GM19463 (cell line): ENCODE measurements around the gene STRIP2.
"Not testable (repeated sequence)": the region's sequence is repeated elsewhere in the genome, so short reads cannot be mapped to it uniquely, and the experiment has no call there.

Experiments
- ATAC-seq: cut with Tn5 transposase; IDR thresholded peaks from one replicate; pipeline ENCODE4 v1.9.1; 2021; ENCODE audit warnings: mild to moderate bottlenecking, moderate library complexity; ENCODE audit not compliant: unreplicated experiment

STRIP2 gene

DNA sequence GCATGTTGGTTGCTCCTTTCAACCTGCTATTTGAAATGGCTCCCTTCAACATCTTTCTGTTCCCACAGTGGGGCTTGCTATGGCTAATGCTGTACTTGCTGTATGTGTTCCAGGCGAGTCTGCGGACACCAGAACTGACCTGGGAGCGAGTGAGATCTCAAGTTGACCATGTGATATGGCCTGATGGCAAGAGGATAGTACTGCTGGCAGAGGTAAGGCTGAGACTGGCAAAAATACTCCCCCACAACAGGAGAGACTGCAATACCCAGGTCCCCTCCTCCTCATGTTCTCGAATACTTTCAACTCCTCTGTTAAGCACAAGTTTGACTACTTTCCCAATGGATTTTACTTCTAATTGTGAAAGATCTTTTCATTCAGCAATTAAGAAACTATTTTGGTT lies 11.5 kb upstream of the STRIP2 start:
- no peak for ATAC-seq

DNA sequence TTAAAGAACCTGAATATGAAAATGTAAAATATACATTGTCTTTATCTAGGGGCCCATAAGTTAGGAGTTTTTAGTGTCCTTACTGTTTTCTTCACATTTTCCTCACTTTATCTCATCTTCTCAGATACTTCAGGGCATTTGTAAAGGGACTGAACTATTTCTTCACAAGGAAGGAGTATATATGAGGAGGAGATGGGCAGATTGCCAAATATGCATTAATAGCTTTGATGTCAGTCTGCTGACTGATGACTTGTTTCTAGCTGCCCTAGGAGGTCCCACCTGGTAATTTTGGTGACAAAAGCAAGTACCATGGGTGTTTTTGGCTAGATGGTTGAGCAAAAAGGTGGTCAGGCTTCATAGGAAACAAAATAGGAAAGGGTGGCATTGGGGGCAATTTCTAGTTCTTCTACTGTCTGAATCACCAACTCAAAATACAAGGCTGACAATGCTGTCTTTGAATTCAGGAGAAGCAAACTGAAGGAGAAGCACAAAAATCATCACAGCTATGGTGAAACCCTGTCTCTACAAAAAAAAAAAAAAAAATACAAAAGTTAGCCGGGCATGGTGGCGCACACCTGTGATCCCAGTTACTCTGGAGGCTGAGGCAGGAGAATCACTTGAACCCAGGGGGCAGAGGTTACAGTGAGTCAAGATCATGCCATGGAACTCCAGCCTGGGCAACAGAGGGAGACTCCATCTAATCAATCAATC lies 10.4 kb upstream of the STRIP2 start:
- ATAC-seq = no peak

DNA sequence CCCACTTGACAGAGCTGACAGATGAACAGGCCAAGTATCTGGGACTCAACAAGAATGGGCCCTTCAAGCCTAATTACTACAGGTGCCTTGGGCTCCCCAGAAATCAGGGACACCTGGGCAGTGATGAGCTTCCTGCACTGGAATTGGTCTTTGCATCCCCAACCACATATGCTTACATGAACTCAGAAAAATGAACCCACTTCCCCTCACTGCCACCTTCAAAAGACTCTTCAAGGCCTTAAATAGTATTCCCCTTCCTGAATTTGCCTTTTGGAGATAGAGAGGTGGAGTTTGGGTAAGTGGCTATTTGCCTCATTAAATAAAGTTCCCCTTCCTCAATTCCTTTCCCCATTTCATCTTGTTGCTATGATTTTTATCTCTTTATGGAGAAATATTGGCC lies 7.8 kb upstream of the STRIP2 start:
- ATAC-seq = no peak

DNA sequence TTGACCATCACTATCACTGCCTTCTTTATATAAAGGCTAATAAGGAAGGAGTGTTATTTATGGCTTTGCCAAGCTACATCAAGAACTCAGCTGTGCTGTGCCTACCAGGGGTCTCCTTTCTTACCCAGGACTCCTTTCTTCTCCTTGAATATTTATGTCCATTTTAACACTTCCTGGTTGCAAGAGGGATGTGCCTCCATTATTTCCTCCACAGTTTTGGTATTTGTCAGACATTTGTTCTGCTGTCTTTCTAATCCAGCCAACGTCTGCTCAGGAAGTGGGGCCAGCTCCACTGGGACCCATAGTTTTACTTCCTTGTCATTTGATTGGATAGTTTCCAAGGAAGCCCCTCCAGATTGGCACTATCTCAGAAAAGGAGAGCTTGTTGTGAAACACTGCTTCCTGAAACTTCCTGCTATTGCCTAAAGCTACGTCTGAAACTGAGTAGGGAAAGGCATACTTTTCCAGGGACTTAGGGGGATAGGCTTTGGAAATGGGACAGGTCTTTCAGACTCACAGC lies 6.6 kb upstream of the STRIP2 start:
- no peak for ATAC-seq

DNA sequence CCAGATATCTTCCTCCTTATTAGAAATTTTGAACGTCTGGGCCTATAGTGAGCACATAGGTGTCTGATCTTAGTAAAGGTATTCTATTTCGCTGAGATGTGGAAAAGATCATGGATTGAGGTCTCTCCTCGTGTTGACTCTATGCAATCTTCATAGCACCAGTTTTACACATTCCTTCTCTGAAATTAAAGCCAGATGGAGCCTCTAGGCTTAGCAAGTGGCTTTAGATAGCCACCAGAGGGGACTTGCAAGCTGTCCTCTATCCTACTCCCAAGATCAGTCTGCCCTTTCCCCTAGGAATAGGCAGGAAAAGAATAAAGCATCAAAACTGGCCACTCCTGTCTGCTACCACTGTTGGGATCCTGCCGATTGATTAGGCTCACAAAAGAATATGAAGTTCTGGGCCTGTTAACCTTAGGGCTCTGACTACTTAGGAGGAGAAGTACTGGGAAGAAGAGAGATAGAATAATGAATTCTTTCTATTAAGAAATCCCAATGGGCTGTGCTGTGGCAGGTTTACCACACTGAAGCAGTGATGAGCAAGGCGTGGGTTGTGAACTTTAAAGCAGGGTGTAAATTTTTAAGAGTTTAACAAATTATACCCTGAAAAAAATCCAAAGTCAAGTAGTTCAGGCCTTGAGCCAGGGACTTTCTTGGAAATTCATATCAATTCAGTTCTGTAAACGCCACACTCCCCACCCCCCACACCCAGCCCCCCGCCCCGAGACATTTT lies 2.2 kb upstream of the STRIP2 start:
- ATAC-seq = no peak

DNA sequence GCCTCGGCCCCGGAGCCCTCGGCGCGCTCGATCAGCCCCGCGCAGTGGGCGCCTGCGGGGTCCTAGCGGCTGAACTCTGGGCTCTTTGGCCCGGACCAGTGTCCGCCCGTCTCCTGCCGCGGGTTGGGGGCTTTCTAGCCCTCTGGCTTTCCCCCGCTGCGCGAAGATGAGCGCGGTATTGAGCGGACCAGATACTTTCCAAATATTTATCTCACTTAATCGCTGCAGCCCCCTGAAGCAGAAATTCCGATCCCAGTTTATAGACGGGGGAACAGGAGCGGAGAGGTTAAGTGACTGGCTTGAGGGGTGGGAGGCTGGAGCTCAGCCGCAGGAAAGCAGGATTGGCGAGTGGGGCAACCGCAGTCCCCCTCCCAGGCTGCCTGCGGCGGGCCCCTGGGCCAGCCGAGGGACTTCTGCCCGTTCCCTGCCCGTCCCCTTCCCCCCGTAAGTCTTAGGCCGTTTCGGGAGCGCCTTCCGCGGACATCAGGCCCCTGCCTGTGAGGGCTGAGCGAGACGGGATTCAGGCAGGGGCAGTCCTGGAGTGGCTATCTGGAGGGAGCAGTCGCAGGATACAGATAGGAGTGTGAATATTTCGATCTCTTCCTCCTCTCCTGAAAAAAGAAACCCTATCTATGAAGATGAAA lies 565 bp downstream of the STRIP2 start:
- ATAC-seq = no peak

DNA sequence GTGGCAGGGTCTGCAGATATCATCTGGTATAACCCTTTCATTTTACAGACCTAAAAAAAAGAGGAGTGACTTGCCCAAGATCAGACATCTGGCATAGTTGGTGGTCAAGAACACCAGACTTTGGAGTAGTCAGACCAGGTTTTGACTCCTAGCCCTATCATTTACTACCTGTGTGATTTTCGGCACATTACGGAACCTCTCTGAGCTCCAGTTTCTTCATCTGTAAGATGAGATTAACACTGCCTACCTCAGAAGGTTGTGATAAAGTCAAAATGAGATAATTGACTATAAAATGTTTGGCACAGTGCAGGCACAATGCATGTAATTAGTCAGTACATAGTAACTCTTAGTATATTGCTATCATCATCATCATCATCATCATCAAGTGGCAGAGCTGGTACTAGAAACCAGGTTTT lies 1.2 kb downstream of the STRIP2 start:
- ATAC-seq = no peak

DNA sequence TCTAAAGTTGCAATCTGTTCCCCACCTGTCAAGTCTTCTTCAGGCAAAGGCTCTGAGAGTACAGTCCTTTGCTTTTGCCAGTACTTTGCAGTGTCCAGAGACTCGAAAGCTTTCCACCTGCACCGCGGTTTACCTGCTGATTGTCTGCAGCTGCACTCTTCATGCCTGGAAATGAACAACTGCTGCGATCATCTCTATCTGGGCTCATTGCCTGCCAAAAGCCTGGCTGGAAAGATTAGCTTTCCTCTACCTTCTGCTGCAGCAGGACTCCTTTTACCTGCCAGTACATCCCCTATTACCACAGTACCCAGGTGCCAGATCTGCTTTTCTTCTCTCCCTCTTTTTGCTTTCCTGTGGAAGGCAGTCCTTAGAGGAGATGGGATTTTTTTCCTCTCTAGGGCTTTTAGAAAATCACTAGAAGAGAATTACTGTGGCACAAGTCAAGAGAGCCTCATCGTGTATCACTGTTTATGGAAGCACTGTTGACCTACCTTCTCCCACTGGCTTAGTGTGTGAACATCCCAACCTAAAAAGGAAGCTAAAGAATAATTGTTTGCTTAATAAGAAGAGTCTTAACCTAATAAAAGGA lies 2.2 kb downstream of the STRIP2 start:
- ATAC-seq = no peak

DNA sequence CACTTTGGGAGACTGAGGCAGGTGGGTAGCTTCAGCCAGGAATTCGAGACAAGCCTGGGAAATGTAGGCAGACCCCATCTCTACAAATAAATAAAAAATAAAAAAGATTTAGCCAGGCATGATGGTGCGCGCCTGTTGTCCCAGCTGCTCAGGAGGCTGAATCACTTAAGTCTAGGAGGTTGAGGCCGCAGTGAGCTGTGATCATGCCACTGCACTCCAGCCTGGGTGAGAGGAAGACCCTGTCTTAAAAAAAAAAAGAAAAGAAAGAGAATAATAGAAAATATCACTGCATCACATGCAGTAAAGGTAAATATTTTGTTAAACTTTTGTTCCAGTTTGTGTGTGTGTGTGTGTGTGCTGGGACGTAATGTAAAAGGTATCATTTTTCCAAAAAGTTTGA lies 3.0 kb downstream of the STRIP2 start:
- ATAC-seq = no peak

DNA sequence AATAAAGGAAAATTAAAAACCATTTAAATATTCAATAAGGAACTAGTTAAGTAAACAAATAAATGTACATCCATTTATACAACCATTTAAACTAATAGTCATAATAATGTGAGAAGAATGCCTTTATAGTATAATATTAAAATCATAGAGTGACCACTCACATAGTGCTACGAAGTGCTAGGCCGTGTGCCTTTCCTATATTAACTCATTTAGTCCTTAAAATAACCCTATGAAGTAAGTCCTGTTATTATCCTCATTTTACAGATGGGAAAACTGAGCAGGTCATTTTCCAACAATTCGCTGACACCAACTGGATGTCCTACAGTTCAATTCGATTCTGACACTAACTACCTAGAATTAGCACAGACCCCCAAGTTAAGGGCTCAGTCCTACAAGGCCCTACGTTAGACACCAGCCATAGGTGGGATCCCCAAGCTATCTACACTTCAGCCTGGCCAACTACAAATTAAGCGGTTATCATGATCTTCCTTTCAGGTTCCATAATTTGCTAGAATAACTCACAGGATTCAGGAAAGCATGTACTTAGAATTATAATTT lies 4.1 kb downstream of the STRIP2 start:
- ATAC-seq = no peak

DNA sequence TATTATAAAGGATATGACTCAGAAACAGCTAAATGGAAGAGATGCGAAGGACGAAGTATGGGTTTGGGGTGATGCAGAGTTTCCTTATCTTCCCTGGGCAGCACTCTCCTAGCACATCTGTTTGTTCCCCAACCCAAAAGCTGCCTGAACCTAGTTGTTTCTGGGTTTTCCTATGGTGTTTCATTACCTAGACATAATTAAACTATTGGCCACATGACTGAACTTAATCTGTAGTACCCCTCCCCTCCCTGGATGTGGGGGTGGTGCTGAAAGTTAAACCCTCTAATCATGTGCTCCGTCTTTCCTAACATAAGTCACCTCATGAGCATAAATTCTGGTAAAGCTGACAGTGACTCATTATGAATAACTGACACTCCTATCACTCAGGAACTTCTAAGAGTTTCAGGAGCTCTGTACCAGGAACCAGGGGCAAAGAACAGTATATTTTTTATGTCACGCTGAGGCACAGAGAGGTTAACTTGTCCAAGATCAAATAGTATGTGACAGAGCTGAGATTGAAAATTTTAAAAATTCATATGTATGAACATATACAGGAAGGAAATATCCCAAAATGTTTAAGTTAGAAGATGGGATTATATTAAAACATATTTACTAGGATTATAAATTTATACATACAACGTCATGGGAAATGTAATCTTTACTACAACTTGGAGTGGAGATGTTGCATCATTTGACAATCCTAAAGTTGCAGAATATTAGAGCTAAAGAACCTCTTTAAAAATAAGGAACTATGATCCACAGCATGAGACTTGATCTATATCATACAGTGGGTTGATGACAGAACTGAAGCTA lies 4.8 kb downstream of the STRIP2 start:
- no peak for ATAC-seq

DNA sequence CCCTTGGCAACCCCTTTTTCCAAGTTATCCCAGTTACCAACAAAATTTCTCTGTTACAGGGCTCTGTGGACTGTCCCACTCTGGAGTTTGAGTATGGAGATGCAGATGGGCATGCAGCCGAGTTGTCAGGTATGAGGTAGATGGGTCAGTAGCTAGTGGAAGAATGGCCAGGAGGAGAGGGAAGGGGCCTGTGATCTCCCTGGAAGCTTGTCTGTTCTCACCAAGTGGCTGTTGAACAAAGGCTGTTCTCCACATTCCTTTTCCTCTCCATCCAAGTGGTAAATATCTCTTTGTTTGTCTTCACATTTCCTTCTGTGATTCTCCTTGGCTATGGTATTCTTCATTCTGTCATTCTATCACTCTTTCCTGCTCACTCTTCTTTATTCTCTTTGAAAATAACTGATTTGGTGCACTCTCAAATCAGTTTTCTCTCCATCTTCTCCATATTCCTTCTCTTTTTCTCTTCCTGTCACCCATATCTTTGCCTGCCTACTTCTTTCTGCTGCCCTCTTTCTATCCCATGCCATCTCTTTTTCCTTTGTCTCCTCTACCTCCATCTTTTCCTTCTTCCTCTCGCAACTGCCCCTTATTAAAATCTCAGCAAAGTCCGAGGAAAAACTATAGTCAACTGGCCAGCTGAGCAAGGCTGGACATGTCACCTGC lies 5.9 kb downstream of the STRIP2 start:
- no peak for ATAC-seq

DNA sequence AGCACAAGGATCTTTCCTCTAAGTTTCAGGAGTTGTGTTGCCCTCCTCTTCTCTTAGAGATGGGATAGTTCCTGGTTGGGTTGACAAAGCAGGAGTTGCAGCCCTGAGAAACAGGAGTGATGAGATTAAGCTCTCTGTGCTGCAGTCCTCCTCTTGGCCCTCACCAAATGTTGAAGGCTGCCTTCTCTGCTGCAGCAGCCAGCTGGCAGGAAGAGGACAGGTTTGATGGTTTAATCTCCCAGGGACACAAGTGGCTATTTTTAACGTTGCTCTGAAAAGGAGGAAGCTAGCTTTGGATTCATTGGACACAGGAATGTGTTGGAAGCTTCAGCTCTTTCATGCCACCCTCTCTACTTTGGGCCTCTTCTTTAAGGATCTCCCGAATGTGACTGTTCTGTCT lies 9.4 kb downstream of the STRIP2 start:
- ATAC-seq = no peak

DNA sequence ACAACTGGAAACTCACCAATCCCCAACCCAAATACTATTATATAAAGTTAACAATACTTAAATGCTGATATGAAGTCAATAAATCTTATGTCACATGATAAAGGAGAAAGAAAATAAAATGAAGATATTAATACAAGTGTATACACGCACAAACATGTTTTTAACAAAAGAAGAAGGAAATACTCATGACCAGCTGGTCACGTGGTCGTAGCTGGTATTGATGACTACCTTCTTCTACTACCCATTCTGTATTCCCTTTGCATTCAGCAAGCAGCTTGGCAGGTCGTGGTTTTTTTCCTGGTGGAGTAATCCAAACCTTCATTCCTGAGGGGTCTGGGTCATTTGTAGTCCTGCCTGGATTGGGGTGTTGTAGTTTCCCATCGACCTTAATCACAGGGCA lies 10.5 kb downstream of the STRIP2 start:
- not testable (repeated sequence) for ATAC-seq

DNA sequence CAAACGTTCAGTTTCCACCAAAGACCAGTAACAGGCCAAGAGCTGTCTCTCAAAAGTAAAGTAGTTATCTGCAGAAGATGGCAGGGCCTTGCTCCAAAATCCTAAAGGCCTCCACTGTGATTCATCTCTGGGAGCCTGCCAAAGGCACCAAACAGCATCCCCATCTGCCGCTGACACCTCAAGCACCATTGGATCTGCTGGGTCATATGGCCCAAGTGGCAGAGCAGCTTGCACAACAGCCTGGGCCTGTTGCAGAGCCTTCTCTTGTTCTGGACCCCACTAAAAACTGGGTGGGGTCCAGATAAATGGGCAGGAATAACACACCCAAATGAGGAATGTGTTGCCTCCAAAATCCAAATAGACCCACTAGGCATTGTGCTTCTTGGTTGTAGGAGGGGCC lies 12.7 kb downstream of the STRIP2 start:
- ATAC-seq = not testable (repeated sequence)

DNA sequence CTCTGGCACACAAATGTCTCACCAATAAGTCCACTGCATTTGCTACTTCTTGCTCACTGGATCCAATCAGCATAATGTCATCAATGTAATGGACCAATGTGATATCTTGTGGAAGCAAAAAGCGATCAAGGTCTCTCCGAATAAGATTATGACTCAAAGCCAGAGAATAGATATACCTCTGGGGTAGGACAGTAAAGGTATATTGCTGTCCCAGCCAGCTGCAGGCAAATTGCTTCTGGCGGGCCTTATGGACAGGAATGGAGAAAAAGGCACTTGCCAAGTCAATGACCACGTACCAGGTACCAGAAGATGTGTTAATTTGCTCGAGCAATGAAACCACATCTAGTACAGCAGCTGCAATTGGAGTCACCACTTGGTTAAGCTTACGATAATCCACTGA lies 13.2 kb downstream of the STRIP2 start:
- ATAC-seq = not testable (repeated sequence)

DNA sequence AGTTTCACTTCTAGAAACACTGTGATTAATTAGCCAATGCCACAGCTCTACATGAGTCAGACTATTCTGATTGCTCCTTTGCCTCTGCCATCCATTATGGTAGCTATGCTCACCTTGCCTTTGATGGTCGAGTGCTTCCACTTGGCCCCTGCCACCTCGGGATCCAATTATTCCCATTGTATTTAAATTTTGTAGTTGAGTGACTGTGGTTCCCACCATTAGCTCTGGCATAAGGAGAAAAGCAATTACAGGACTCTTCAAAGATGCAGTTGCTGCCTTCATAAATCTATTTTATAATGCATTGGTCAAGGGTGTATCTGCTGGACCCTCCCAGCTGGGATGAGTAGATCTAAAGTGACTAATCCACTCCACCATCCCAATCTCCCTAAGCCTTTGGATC lies 14.4 kb downstream of the STRIP2 start:
- ATAC-seq = not testable (repeated sequence)

DNA sequence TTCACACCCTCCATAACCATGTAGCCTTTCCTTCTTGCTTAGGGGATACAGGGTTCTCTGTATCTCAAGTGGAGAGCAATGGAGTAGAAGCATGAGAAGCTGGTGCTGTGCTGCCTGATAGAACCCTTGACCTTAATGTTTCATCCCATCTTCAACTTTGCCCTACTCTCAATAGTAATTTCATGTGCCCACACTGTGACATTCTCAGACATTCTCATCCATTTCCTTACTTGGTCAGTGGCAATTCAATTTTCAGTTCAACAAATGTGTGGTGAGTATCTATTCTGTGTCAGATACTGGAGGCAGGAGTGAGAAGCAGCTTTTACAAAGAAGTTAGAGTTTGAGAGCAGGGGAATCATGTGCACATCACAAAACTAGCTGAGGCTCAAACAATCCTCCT lies 16.1 kb downstream of the STRIP2 start:
- no peak for ATAC-seq

DNA sequence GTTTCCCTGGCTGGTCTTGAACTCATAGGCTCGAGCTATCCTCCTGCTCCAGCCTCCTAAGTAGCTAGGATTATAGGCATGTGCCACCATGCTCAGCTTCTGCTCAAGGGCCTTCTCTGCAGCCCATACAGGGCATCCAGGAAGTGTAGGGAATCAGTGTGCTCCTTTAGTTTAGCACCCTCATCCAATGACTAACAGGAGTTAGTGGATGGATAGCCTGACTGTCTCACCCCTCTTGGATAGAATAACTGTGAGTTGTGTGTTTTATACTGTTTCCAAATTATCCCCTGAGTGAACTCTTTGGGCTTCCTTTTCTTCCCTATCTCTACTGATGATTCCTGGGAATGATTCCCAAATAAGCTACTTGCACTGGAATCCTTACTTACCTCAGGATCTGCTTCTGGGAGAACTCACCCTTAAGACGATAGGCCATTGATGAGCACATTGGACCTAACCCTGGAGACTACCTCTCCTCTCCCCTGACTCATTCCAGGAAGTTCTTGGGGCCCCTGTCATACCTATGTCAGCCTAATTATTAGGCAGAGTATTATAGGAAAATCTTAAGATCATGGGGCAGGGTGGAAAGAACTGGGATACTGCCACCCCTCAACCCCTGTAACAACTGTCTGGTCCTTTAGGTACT lies 18.5 kb downstream of the STRIP2 start:
- ATAC-seq = no peak
